Stimulated activated CD4-positive, alpha-beta T cell treated with anti-CD3 and anti-CD28 coated beads, TNF-alpha, amount 100 ng/mL, for 4 hours (primary cell): ENCODE measurements around the gene ERP27.

Experiments used
- DNase-seq, 3 experiments: peaks; one replicate each; pipeline ENCODE4 v3.0.0-alpha.2; 2020; ENCODE audit warnings: low read depth in 3 of 3

Gene ERP27

GRCh38 chr12:14937014-14937413, 1.3 kb downstream of the ERP27 start:
- DNase-seq: no peak

GRCh38 chr12:14936224-14936861, 2.0 kb downstream of the ERP27 start:
- DNase-seq: no peak

GRCh38 chr12:14935031-14935430, 3.3 kb downstream of the ERP27 start:
- no peak for DNase-seq

GRCh38 chr12:14934511-14934910, 3.8 kb downstream of the ERP27 start:
- DNase-seq: no peak

GRCh38 chr12:14931791-14932560, 6.4 kb downstream of the ERP27 start:
- no peak for DNase-seq

GRCh38 chr12:14931359-14931758, 7.0 kb downstream of the ERP27 start:
- DNase-seq: no peak

- DNase-seq: no peak
These were observed 8.0 kb downstream of the ERP27 start for GRCh38 chr12:14930299-14930698.

- no peak for DNase-seq
These were observed 9.4 kb downstream of the ERP27 start for GRCh38 chr12:14928931-14929330.

GRCh38 chr12:14927267-14927666, 11.1 kb downstream of the ERP27 start:
- DNase-seq: no peak

- no peak for DNase-seq
These were observed 13.8 kb downstream of the ERP27 start for GRCh38 chr12:14924541-14924940.

- DNase-seq: no peak
These were observed 14.4 kb downstream of the ERP27 start for GRCh38 chr12:14923944-14924343.

GRCh38 chr12:14921218-14921617, 17.1 kb downstream of the ERP27 start:
- DNase-seq: no peak

GRCh38 chr12:14920475-14921126, 17.7 kb downstream of the ERP27 start:
- no peak for DNase-seq

GRCh38 chr12:14919455-14919854, 18.9 kb downstream of the ERP27 start:
- no peak for DNase-seq

- DNase-seq: no peak
These were observed 22.6 kb downstream of the ERP27 start for GRCh38 chr12:14915736-14916135.

GRCh38 chr12:14913381-14913781, 25.0 kb downstream of the ERP27 start:
- DNase-seq: no peak

GRCh38 chr12:14911131-14911530, 27.2 kb downstream of the ERP27 start:
- no peak for DNase-seq

GRCh38 chr12:14910090-14910915, 28.0 kb downstream of the ERP27 start:
- DNase-seq: no peak

- no peak for DNase-seq
These were observed 30.4 kb downstream of the ERP27 start for GRCh38 chr12:14907953-14908352.

GRCh38 chr12:14906114-14906513, 32.2 kb downstream of the ERP27 start:
- no peak for DNase-seq

GRCh38 chr12:14905269-14906004, 32.9 kb downstream of the ERP27 start:
- no peak for DNase-seq
